NCI-H82 treated with DMSO at 0.1 percent for 48 hours (cell line): ENCODE data around the gene JUP.

Experiments used
- DNase-seq: peaks from one replicate; lab custom pipeline; 2025; ENCODE audit not compliant: unreplicated experiment; lab: John Stamatoyannopoulos, UW

The JUP gene

GRCh38 chr17:41724476-41725050, 61.9 kb downstream of the JUP start:
- no peak for DNase-seq

- DNase-seq = no peak
Observed at GRCh38 chr17:41723801-41724475, 62.6 kb downstream of the JUP start.

DNA sequence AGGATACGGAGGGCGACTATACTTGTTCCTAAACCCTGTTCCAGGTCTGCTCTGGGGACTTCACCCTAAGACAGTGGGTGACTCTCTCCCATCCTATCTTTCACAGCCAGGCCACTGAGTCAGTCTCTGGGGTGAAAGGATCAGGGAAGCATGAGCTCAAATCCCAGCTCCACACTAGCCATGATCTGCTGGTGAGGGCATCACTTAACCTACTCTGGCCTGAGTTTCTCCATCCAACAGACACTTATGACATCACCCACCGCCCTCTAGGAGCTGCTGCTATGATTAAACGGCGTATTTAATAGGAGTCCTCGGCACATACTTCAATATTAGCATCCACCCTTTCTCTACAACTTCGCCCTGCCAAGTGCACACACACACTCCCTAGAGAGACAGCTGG, 64.3 kb downstream of the JUP start:
- no peak for DNase-seq

DNA sequence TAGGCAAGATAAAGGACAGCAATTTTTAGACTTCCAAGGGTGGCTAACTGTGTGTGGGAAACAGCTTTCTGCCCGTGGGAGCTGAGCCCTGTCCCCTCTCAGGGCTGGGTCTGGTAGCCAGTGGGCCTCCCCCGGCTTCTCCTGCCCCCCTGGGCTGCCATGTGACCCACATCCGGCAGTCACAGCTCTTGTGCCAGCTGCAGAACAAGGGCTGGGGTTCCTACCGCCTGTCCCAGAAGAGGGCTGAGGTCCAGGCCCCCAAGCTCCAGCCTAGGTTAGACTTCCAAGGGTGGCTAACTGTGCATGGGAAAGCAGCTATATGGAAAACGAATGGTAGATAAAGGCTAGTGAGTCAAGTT, 68.2 kb downstream of the JUP start:
- DNase-seq = no peak

GRCh38 chr17:41717408-41718286, 68.9 kb downstream of the JUP start:
- DNase-seq = no peak

GRCh38 chr17:41711669-41712400, 74.7 kb downstream of the JUP start, which contains the start of gene GAST:
Gene GAST (plus strand): TSS chr17:41712331. CDS start chr17:41715437, 3,106 bp downstream.
- DNase-seq = no peak

- DNase-seq = no peak
Observed at GRCh38 chr17:41710472-41711090, 75.9 kb downstream of the JUP start.

DNA sequence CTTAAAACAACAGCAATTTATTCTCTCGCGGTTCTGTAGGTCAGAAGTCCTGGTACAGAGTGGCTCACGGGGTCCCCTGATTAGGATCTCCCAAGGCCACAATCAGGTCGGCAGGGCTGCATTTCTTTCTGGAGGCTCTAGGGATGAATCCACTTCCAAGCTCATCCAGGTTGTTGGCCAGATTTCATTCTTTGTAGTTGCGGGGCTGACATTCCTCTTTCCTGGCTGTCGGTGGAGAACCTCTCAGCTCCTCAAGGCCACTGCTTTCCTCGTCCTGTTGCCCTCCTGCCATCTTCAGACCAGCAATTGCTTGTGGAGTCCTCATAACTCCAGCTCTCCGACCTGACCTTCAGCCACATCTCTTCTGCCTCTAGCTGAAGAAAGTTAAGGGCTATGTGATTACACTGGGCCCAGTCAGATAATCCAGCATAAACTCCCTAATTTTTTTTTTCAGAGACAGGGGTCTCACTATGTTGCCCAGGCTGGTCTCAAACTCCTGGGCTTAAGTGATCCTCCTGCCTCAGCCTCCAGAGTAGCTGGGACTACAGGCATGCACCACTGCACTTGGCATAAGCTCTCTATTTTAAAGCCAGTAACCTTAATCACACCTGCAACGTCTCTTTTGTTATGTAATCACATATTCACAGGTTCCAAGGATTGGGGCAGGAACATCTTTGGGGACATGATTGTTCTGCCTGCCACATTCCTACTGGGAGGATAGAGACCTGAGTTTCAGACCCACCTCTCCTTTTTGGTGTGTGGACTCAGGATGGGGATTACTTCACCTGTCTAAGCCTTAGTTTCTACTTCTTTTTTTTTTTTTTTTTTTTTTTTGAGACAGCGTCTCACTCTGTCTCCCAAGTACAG, 78.5 kb downstream of the JUP start:
- no peak for DNase-seq

- no peak for DNase-seq
Observed at GRCh38 chr17:41705271-41705991, 81.1 kb downstream of the JUP start.
